ENCODE measurements around the gene HINT1. TPM values are rescaled to one million over a fixed set of nuclear protein-coding genes. Genes with fewer than 3 reads are reported as not detected.
"Not testable (repeated sequence)": the region's sequence is repeated elsewhere in the genome, so short reads cannot be mapped to it uniquely, and the experiment has no call there.

HINT1 gene
- total RNA-seq, 3 donors from 2014 or later (not counting 1 experiment from before 2014, with no cell fraction given), result 125 to 130 (median 129) TPM

- Histone ChIP-seq H3K27ac (ENCODE audit: low read length) (no peak overlapping the region), H3K4me3 (ENCODE audit: low read length) (no peak overlapping the region), H3K36me3 (ENCODE audit: control insufficient read depth, insufficient read depth, low read length) (no peaks in the 10 kb centered on the region), H3K4me1 (ENCODE audit: control insufficient read depth, insufficient read depth, low read length) (no peaks in the 10 kb centered on the region), H3K9me3 (ENCODE audit: control insufficient read depth, insufficient read depth, low read length) (no peaks in the 10 kb centered on the region), H3K27me3 (ENCODE audit: control insufficient read depth, insufficient read depth, low read length) (no peaks in the 10 kb centered on the region)
- Mint-ChIP-seq H3K27ac (no peak overlapping the region), H3K36me3 (no peaks in the 10 kb centered on the region), H3K27me3 (ENCODE audit: low read depth in 2 of 2) (no peaks in the 10 kb centered on the region), H3K9me3 (no peaks in the 10 kb centered on the region), H3K4me1 (no peaks in the 10 kb centered on the region), H3K4me3 (no peak overlapping the region)
- DNase-seq (no peak), ATAC-seq (no peak)
- TF ChIP-seq CTCF (IDR thresholded peaks at IDR 0.05), result no peak
- intact Hi-C loops (cut with micrococcal nuclease), result no loop called here
Measured at GRCh38 chr5:131147258-131147657, 17.8 kb downstream of the HINT1 start.

GRCh38 chr5:131142970-131143617 is 22.0 kb downstream of the HINT1 start:
- H3K4me3 ChIP-seq (ENCODE audit: low read length), result no peak overlapping the region
- no peak overlapping the region for H3K27ac ChIP-seq (ENCODE audit: low read length)
- no peak for TF ChIP-seq CTCF (IDR thresholded peaks at IDR 0.05)
- no peak overlapping the region for H3K4me3 Mint-ChIP-seq
- no peaks in the 10 kb centered on the region for H3K36me3 Mint-ChIP-seq
- no peaks in the 10 kb centered on the region for H3K9me3 Mint-ChIP-seq
- no peaks in the 10 kb centered on the region for H3K27me3 ChIP-seq (ENCODE audit: control insufficient read depth, insufficient read depth, low read length)
- no peaks in the 10 kb centered on the region for H3K36me3 ChIP-seq (ENCODE audit: control insufficient read depth, insufficient read depth, low read length)
- ATAC-seq (no peak), DNase-seq (no peak)
- intact Hi-C loops (cut with micrococcal nuclease), result no loop called here
- no peaks in the 10 kb centered on the region for H3K9me3 ChIP-seq (ENCODE audit: control insufficient read depth, insufficient read depth, low read length)
- WGBS (ENCODE audit: insufficient coverage), result 57% methylated on average over 3 of the region's 3 CpGs
- H3K27ac Mint-ChIP-seq, result no peak overlapping the region
- no peaks in the 10 kb centered on the region for H3K4me1 ChIP-seq (ENCODE audit: control insufficient read depth, insufficient read depth, low read length)
- H3K4me1 Mint-ChIP-seq, result no peaks in the 10 kb centered on the region
- peaks cover 8 to 17% of the 10 kb centered on the region in 2 donors for H3K27me3 Mint-ChIP-seq (ENCODE audit: low read depth in 2 of 2)

GRCh38 chr5:131139321-131139720 is 25.7 kb downstream of the HINT1 start:
- H3K36me3 Mint-ChIP-seq, result no peaks in the 10 kb centered on the region
- H3K27ac Mint-ChIP-seq, result no peak overlapping the region
- no peaks in the 10 kb centered on the region for H3K9me3 ChIP-seq (ENCODE audit: control insufficient read depth, insufficient read depth, low read length)
- H3K4me3 ChIP-seq (ENCODE audit: low read length), result no peak overlapping the region
- no peaks in the 10 kb centered on the region for H3K36me3 ChIP-seq (ENCODE audit: control insufficient read depth, insufficient read depth, low read length)
- H3K27me3 ChIP-seq (ENCODE audit: control insufficient read depth, insufficient read depth, low read length), result no peaks in the 10 kb centered on the region
- H3K4me1 Mint-ChIP-seq, result no peaks in the 10 kb centered on the region
- H3K4me3 Mint-ChIP-seq, result no peak overlapping the region
- H3K4me1 ChIP-seq (ENCODE audit: control insufficient read depth, insufficient read depth, low read length), result no peaks in the 10 kb centered on the region
- no peak for TF ChIP-seq CTCF (IDR thresholded peaks at IDR 0.05)
- ATAC-seq (no peak), DNase-seq (no peak)
- peaks cover 18 to 27% of the 10 kb centered on the region in 2 donors for H3K27me3 Mint-ChIP-seq (ENCODE audit: low read depth in 2 of 2)
- WGBS (ENCODE audit: insufficient coverage), result 93% methylated on average over 2 of the region's 2 CpGs
- H3K27ac ChIP-seq (ENCODE audit: low read length), result no peak overlapping the region
- peaks cover 0 to 3% of the 10 kb centered on the region in 2 donors for H3K9me3 Mint-ChIP-seq
- intact Hi-C loops (cut with micrococcal nuclease), result no loop called here

GRCh38 chr5:131138406-131138805 is 26.6 kb downstream of the HINT1 start:
- H3K9me3 Mint-ChIP-seq; H3K36me3 Mint-ChIP-seq; H3K27ac ChIP-seq (ENCODE audit: low read length); ATAC-seq; intact Hi-C loops (cut with micrococcal nuclease); H3K36me3 ChIP-seq (ENCODE audit: control insufficient read depth, insufficient read depth, low read length); H3K27ac Mint-ChIP-seq; H3K4me3 Mint-ChIP-seq; H3K4me1 Mint-ChIP-seq; DNase-seq; H3K4me1 ChIP-seq (ENCODE audit: control insufficient read depth, insufficient read depth, low read length); H3K4me3 ChIP-seq (ENCODE audit: low read length); H3K27me3 ChIP-seq (ENCODE audit: control insufficient read depth, insufficient read depth, low read length); H3K9me3 ChIP-seq (ENCODE audit: control insufficient read depth, insufficient read depth, low read length): not testable (repeated sequence)
- peaks cover 18 to 28% of the 10 kb centered on the region in 2 donors for H3K27me3 Mint-ChIP-seq (ENCODE audit: low read depth in 2 of 2)
- 81% methylated on average over 5 of the region's 5 CpGs for WGBS (ENCODE audit: insufficient coverage)

- DNase-seq; H3K4me1 ChIP-seq (ENCODE audit: control insufficient read depth, insufficient read depth, low read length); H3K27ac ChIP-seq (ENCODE audit: low read length); H3K9me3 Mint-ChIP-seq; H3K9me3 ChIP-seq (ENCODE audit: control insufficient read depth, insufficient read depth, low read length); H3K27me3 ChIP-seq (ENCODE audit: control insufficient read depth, insufficient read depth, low read length); H3K4me1 Mint-ChIP-seq; ATAC-seq; H3K27ac Mint-ChIP-seq; H3K4me3 ChIP-seq (ENCODE audit: low read length); H3K36me3 ChIP-seq (ENCODE audit: control insufficient read depth, insufficient read depth, low read length); intact Hi-C loops (cut with micrococcal nuclease); H3K36me3 Mint-ChIP-seq; H3K4me3 Mint-ChIP-seq: not testable (repeated sequence)
- peaks cover 14 to 24% of the 10 kb centered on the region in 2 donors for H3K27me3 Mint-ChIP-seq (ENCODE audit: low read depth in 2 of 2)
- WGBS (ENCODE audit: insufficient coverage), result 100% methylated on average over 1 of the region's 2 CpGs
Measured at GRCh38 chr5:131133091-131133490, 32.0 kb downstream of the HINT1 start.

Measured in natural killer cell (primary cell).